H1 (cell line): ENCODE data around the gene ZNF506. TPM values are rescaled to one million over a fixed set of nuclear protein-coding genes. Genes with fewer than 3 reads are reported as not detected.
"Not testable (repeated sequence)": the region's sequence is repeated elsewhere in the genome, so short reads cannot be mapped to it uniquely, and the experiment has no call there.

Experiments
- CTCF ChIA-PET: fragments of 300-600 bp; sonication (Branson Sonifier 250); formaldehyde crosslinking; loops from one replicate; lab custom pipeline; 2021; ENCODE audit not compliant: partially characterized antibody; lab: Charles Lee
- POLR2A ChIA-PET: fragments of 300-600 bp; sonication (Branson Sonifier 250); formaldehyde crosslinking; loops from one replicate; lab custom pipeline; 2021; ENCODE audit warnings: inconsistent platforms; ENCODE audit not compliant: partially characterized antibody; lab: Charles Lee
- DNase-seq, 2 experiments: peaks; one replicate each; pipeline versions ENCODE4 v3.0.0 to v3.0.0-alpha.2; 2010 to 2022; ENCODE audit warnings: low spot score in 2 of 2, low read depth in 1 of 2, mixed read lengths in 1 of 2
- FAIRE-seq: peaks from 2 replicates; lab custom pipeline; 2011; peaks lifted over from hg19 to GRCh38; lab: Jason Lieb, UNC
- H2AFZ ChIP-seq: 2 replicates; pipeline ENCODE4 v1.8.1; 2012; ENCODE audit warnings: low read length, inconsistent platforms
- H2AK5ac ChIP-seq: 2 replicates; pipeline ENCODE4 v1.6.1; 2013; ENCODE audit warnings: low read depth, low read length
- H2BK120ac ChIP-seq: replicated peaks from 2 replicates; pipeline ENCODE3; 2013; ENCODE audit warnings: low read depth, low read length, inconsistent platforms
- H2BK12ac ChIP-seq: 2 replicates; pipeline ENCODE4 v1.6.1; 2013; ENCODE audit warnings: low read depth, low read length
- H2BK15ac ChIP-seq: 2 replicates; pipeline ENCODE4 v1.6.1; 2013; ENCODE audit warnings: low read length
- H2BK20ac ChIP-seq: 2 replicates; pipeline ENCODE4 v1.6.1; 2013; ENCODE audit warnings: low read length
- H2BK5ac ChIP-seq: 2 replicates; pipeline ENCODE4 v1.6.1; 2013; ENCODE audit warnings: low read depth, low read length
- H3K14ac ChIP-seq: 2 replicates; pipeline ENCODE4 v1.6.1; 2013; ENCODE audit warnings: inconsistent platforms; ENCODE audit not compliant: insufficient read length
- H3K18ac ChIP-seq: 2 replicates; pipeline ENCODE4 v1.6.1; 2013; ENCODE audit warnings: low read length; ENCODE audit errors: extremely low read depth
- H3K23ac ChIP-seq: 2 replicates; pipeline ENCODE4 v1.6.1; 2013; ENCODE audit warnings: inconsistent platforms; ENCODE audit not compliant: insufficient read length
- H3K23me2 ChIP-seq: 2 replicates; pipeline ENCODE4 v1.6.1; 2013; ENCODE audit warnings: low read depth, low read length
- H3K27ac ChIP-seq: 2 replicates; pipeline ENCODE4 v1.6.1; 2011; ENCODE audit warnings: low read depth, low read length, inconsistent platforms
- H3K27me3 ChIP-seq, 4 experiments: replicated peaks in 1 of 4; 1 replicate in 1 of 4; 2 replicates in 3 of 4; pipeline versions ENCODE4 v1.6.1 to v1.8.1; 2011 to 2013; ENCODE audit warnings: low read length in 3 of 4, mild to moderate bottlenecking in 3 of 4, inconsistent platforms in 2 of 4, mixed read lengths in 2 of 4, moderate library complexity in 1 of 4; ENCODE audit not compliant: control insufficient read depth in 3 of 4, insufficient read depth in 3 of 4; ENCODE audit errors: extremely low read depth in 1 of 4
- H3K36me3 ChIP-seq, 4 experiments: 2 replicates each; pipeline versions ENCODE4 v1.6.1 to v1.8.1; 2011 to 2013; ENCODE audit warnings: mild to moderate bottlenecking in 4 of 4, low read length in 3 of 4, moderate library complexity in 2 of 4, control low read depth in 1 of 4, inconsistent platforms in 1 of 4; ENCODE audit not compliant: insufficient read depth in 4 of 4, control insufficient read depth in 2 of 4
- H3K4ac ChIP-seq: replicated peaks from 2 replicates; pipeline ENCODE3; 2013; ENCODE audit warnings: low read length, low read depth, mixed read lengths, inconsistent platforms; ENCODE audit not compliant: insufficient read length
- H3K4me1 ChIP-seq, 4 experiments: replicated peaks in 1 of 4; 1 replicate in 1 of 4; 2 replicates in 3 of 4; pipeline versions ENCODE4 v1.6.1 to v1.8.1; 2011 to 2013; ENCODE audit warnings: low read length in 3 of 4, inconsistent platforms in 2 of 4, mixed read lengths in 1 of 4; ENCODE audit not compliant: insufficient read depth in 4 of 4, control insufficient read depth in 3 of 4
- H3K4me2 ChIP-seq, 2 experiments: 2 replicates each; pipeline versions ENCODE4 v1.6.1 to v1.8.1; 2011 to 2013; ENCODE audit warnings: low read depth in 2 of 2, low read length in 2 of 2, control low read depth in 1 of 2, inconsistent platforms in 1 of 2, mild to moderate bottlenecking in 1 of 2; ENCODE audit not compliant: insufficient read depth in 1 of 2
- H3K4me3 ChIP-seq, 4 experiments: fragments of 200-600, 300-600 bp in 1 of 4; sonication (generic), shearing (Covaris generic), sonication (Bioruptor Twin) in 1 of 4; 2 replicates each; pipeline versions ENCODE4 v1.5.1 to v1.8.1; 2011 to 2016; ENCODE audit warnings: low read length in 4 of 4, low read depth in 3 of 4, control low read depth in 2 of 4, inconsistent platforms in 2 of 4, mild to moderate bottlenecking in 2 of 4, mixed read lengths in 1 of 4, moderate library complexity in 1 of 4; ENCODE audit not compliant: insufficient read depth in 2 of 4; ENCODE audit errors: extremely low read depth in 1 of 4
- H3K56ac ChIP-seq: replicated peaks from 2 replicates; pipeline ENCODE3; 2013; ENCODE audit warnings: low read depth, mild to moderate bottlenecking, mixed read lengths, low read length, inconsistent platforms; ENCODE audit not compliant: insufficient read length
- H3K79me1 ChIP-seq: 2 replicates; pipeline ENCODE4 v1.6.1; 2013; ENCODE audit warnings: low read depth, low read length, control low read depth
- H3K79me2 ChIP-seq, 2 experiments: 2 replicates each; pipeline versions ENCODE4 v1.6.1 to v1.8.1; 2012 to 2013; ENCODE audit warnings: low read length in 2 of 2, mild to moderate bottlenecking in 2 of 2, inconsistent platforms in 1 of 2; ENCODE audit not compliant: insufficient read depth in 2 of 2, control insufficient read depth in 1 of 2
- H3K9ac ChIP-seq, 4 experiments: replicated peaks in 1 of 4; 1 replicate in 1 of 4; 2 replicates in 3 of 4; pipeline versions ENCODE4 v1.6.1 to v1.8.1; 2011 to 2013; ENCODE audit warnings: low read depth in 3 of 4, low read length in 3 of 4, control low read depth in 2 of 4, mild to moderate bottlenecking in 2 of 4, moderate library complexity in 2 of 4, inconsistent platforms in 1 of 4; ENCODE audit errors: extremely low read depth in 1 of 4
- H3K9me3 ChIP-seq, 2 experiments: 2 replicates each; pipeline versions ENCODE4 v1.6.1 to v1.8.1; 2012 to 2013; ENCODE audit warnings: mild to moderate bottlenecking in 2 of 2, moderate library complexity in 2 of 2, control low read depth in 1 of 2, inconsistent platforms in 1 of 2, low read depth in 1 of 2, low read length in 1 of 2, mixed read lengths in 1 of 2; ENCODE audit not compliant: insufficient read depth in 2 of 2
- H4K20me1 ChIP-seq, 2 experiments: replicated peaks in 1 of 2; 2 replicates each; pipeline versions ENCODE3 to v1.8.1; 2011 to 2013; ENCODE audit warnings: inconsistent platforms in 2 of 2, low read length in 2 of 2, mild to moderate bottlenecking in 1 of 2; ENCODE audit not compliant: insufficient read depth in 2 of 2, control insufficient read depth in 1 of 2
- H4K5ac ChIP-seq: 2 replicates; pipeline ENCODE4 v1.6.1; 2013; ENCODE audit warnings: low read length, low read depth, mixed read lengths, inconsistent platforms; ENCODE audit not compliant: insufficient read length
- H4K8ac ChIP-seq: 2 replicates; pipeline ENCODE4 v1.8.0; 2013; ENCODE audit warnings: mild to moderate bottlenecking, moderate library complexity, low read length, inconsistent platforms; ENCODE audit not compliant: insufficient read depth; ENCODE audit errors: extremely low read depth
- H4K91ac ChIP-seq: replicated peaks from 2 replicates; pipeline ENCODE3; 2013; ENCODE audit warnings: low read length, mixed read lengths, inconsistent platforms; ENCODE audit not compliant: insufficient read length
- WGBS, 2 experiments: shearing (Covaris generic) in 1 of 2; methylation state at CpG; one replicate each; pipeline versions ENCODE4 v1.1.6 to v1.1.7; 2013 to 2015; ENCODE audit warnings: low lambda C conversion rate in 2 of 2, mixed read lengths in 2 of 2, inconsistent platforms in 1 of 2, low coverage in 1 of 2, missing lambda C conversion rate in 1 of 2; ENCODE audit not compliant: insufficient replicate concordance in 2 of 2, insufficient coverage in 1 of 2, insufficient read length in 1 of 2; ENCODE audit errors: extremely low coverage in 1 of 2, missing lambda C conversion rate in 1 of 2; 5-methylcytosine and 5-hydroxymethylcytosine counted together
- polyA plus RNA-seq, 7 experiments: library from polyadenylated mRNA; depleted of rRNA in 3 of 7; stranded (reverse) in 5 of 7; unstranded in 2 of 7; fragments of >200 nt in 5 of 7; fragments of 200-250 nt in 2 of 7; gene quantifications; 1 replicate in 5 of 7; 2 replicates in 1 of 7; 4 replicates in 1 of 7; pipeline versions ENCODE4 v1.2.1 to v1.2.3, GENCODE V29; 2011 to 2013; ENCODE audit warnings: missing spikeins in 2 of 7, mixed read lengths in 2 of 7
- total RNA-seq: library from RNA; stranded (reverse); fragmentation: NEBNext Ultra II Directional; extraction: Animal tissue kit (Norgen Biotek cat#: 25700); gene quantifications from 2 replicates; pipeline ENCODE4 v1.2.1, GENCODE V29; 2021
- TF ChIP-seq, protein P1 (sequence below): IDR thresholded peaks from 2 replicates; pipeline ENCODE4 v1.6.1; 2012; ENCODE audit warnings: inconsistent platforms

The ZNF506 gene
- total and polyA plus RNA-seq, 2 of the 8 experiments (the other 6 are each of a cell fraction or from before 2014, with no cell fraction given) = 4.5 to 8.3 TPM

DNA sequence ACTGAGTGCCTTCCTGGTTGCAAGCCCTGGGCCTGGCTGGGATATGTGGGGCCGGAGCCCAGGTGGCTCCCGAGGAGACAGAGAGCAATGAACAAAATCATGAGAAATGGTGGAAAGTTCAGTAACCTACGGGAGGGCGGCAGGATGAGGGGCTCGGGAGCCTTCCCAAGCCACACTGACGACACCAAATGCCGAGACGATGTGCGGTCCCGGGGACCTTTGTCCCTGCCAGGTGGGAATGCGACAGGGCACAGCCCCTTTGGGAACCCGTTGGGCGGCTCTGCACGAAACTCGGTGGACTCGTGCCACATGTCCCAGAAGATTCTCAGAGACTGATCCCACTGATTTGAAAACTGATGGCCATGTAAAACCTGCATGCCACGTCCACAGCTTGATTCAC lies 76.9 kb downstream of the ZNF506 start (continued):
- TF ChIP-seq, protein P1, sequence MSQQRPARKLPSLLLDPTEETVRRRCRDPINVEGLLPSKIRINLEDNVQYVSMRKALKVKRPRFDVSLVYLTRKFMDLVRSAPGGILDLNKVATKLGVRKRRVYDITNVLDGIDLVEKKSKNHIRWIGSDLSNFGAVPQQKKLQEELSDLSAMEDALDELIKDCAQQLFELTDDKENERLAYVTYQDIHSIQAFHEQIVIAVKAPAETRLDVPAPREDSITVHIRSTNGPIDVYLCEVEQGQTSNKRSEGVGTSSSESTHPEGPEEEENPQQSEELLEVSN = no peak

DNA sequence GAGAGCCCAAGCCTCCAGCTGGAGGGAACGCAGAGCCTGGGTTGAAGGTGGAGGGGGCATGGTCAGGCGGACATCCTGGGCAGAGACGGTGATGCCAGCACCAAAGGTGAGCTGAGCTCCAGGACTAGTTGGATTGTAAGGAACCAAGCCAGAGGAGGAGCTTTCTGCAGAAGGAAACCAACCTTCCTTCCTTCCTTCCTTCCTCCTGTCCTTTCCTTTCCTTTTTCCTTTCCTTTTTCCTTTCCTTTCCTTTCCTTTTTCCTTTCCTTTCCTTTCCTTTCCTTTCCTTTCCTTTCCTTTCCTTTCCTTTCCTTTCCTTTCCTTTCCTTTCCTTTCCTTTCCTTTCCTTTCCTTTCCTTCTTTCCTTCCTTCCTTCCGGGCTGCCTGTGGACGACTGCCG lies 77.6 kb downstream of the ZNF506 start:
- ChIA-PET POLR2A (interaction anchor here (1.2 kb wide), 1 partner anchor 11 kb away, joined by 4 read pairs; the partner anchor contains the start of gene ZNF14), CTCF (interaction anchor here (0.8 kb wide), 1 partner anchor 212 kb away, joined by 3 read pairs; no protein-coding TSS in a partner anchor)
- H3K36me3 ChIP-seq = not testable (repeated sequence)

More for the DNA sequence above, 77.6 kb downstream of the ZNF506 start:
- H3K9me3 ChIP-seq, H3K27ac ChIP-seq, H3K14ac ChIP-seq, H3K79me1 ChIP-seq, H3K4me1 ChIP-seq, H4K5ac ChIP-seq, H3K4ac ChIP-seq, H2BK15ac ChIP-seq, H3K23me2 ChIP-seq, DNase-seq, H2AK5ac ChIP-seq, H3K4me2 ChIP-seq, H2AFZ ChIP-seq, H3K4me3 ChIP-seq, H2BK20ac ChIP-seq, H2BK120ac ChIP-seq, H3K79me2 ChIP-seq, H3K23ac ChIP-seq, H4K20me1 ChIP-seq, H2BK5ac ChIP-seq, H3K27me3 ChIP-seq, H3K9ac ChIP-seq, H4K91ac ChIP-seq, H3K18ac ChIP-seq, H3K56ac ChIP-seq, H2BK12ac ChIP-seq, FAIRE-seq: not testable (repeated sequence)
- WGBS, 2 experiments = 68% methylated on average over 4 of the region's 6 CpGs; no CpG with 5 or more reads in 1 of the 2 experiments
- H4K8ac ChIP-seq = 0 out of 2 replicates have a peak overlapping the region, but pooled peaks have one; percentile 62
